Panc1 (cell line): ENCODE data around the gene BCL2L11. TPM values are rescaled to one million over a fixed set of nuclear protein-coding genes. Genes with fewer than 3 reads are reported as not detected.

Source experiments
- ATAC-seq: fragments of 200-7000 bp; cut with Tn5 transposase; 2 replicates; pipeline ENCODE4 v1.9.1; 2020; ENCODE audit warnings: mild to moderate bottlenecking, moderate library complexity
- BruUV-seq: library from RNA; stranded (reverse); fragments of 400-500 nt; replicated peaks from 2 replicates; lab custom pipeline; 2021; lab: Mats Ljungman, UMichigan
- CTCF ChIA-PET: fragments of 300-600 bp; sonication (Branson Sonifier 250); formaldehyde crosslinking; loops from one replicate; lab custom pipeline; 2022; ENCODE audit warnings: antibody characterized with exemption; lab: Charles Lee
- POLR2A ChIA-PET: fragments of 300-600 bp; sonication (Branson Sonifier 250); formaldehyde crosslinking; loops from one replicate; lab custom pipeline; 2022; ENCODE audit warnings: antibody characterized with exemption; lab: Charles Lee
- DNase-seq: peaks from one replicate; pipeline ENCODE4 v3.0.0-alpha.2; 2010; ENCODE audit warnings: low read depth, low spot score
- H3K27ac ChIP-seq: 2 replicates; pipeline ENCODE4 v1.5.1; 2011; ENCODE audit warnings: mild to moderate bottlenecking, low read length, inconsistent platforms
- H3K27me3 ChIP-seq: fragments of 200-500 bp; sonication (Bioruptor generic); 2 replicates; pipeline ENCODE4 v1.6.0; 2014; ENCODE audit warnings: low read length, inconsistent platforms; ENCODE audit not compliant: control insufficient read depth, insufficient read depth
- H3K36me3 ChIP-seq: fragments of 200-500 bp; sonication (Bioruptor generic); 2 replicates; pipeline ENCODE4 v1.5.1; 2014; ENCODE audit warnings: inconsistent platforms, mild to moderate bottlenecking, low read length, moderate library complexity; ENCODE audit not compliant: control insufficient read depth, insufficient read depth
- H3K4me1 ChIP-seq: 2 replicates; pipeline ENCODE4 v1.5.1; 2011; ENCODE audit warnings: inconsistent platforms, mild to moderate bottlenecking, low read length, moderate library complexity; ENCODE audit not compliant: control insufficient read depth, insufficient read depth
- H3K4me3 ChIP-seq, 2 experiments: 2 replicates each; pipeline ENCODE4 v1.5.1; 2011 to 2012; ENCODE audit warnings: low read depth in 2 of 2, low read length in 2 of 2, mild to moderate bottlenecking in 2 of 2, inconsistent platforms in 1 of 2, moderate library complexity in 1 of 2
- H3K9me3 ChIP-seq: fragments of 200-500 bp; sonication (Bioruptor generic); 2 replicates; pipeline ENCODE4 v1.5.1; 2014; ENCODE audit warnings: low read depth, mild to moderate bottlenecking, inconsistent platforms, low read length, moderate library complexity; ENCODE audit not compliant: control insufficient read depth, insufficient read depth
- POLR2AphosphoS5 ChIP-seq: IDR thresholded peaks from 2 replicates; pipeline ENCODE4 v1.6.1; 2012; ENCODE audit warnings: mild to moderate bottlenecking, low read depth, low read length, moderate library complexity
- SIN3A ChIP-seq: IDR thresholded peaks from 2 replicates; pipeline ENCODE4 v1.6.1; 2012; ENCODE audit warnings: low read depth, mild to moderate bottlenecking, low read length, moderate library complexity, borderline replicate concordance; ENCODE audit not compliant: insufficient read depth
- TCF7L2 ChIP-seq: IDR thresholded peaks from 2 replicates; pipeline ENCODE4 v1.6.1; 2011; ENCODE audit warnings: mild to moderate bottlenecking, low read depth, low read length, inconsistent platforms
- in situ Hi-C: cut with HindIII; loops from 2 replicates; pipeline ENCODE4 v1.10.0; 2016; ENCODE audit warnings: low sequenced_read_pairs, low pct_unique_long_range_greater_than_20kb
- intact Hi-C: fragments of 100-400 bp; cut with micrococcal nuclease; formaldehyde crosslinking; loops from one replicate; pipeline ENCODE4 v1.10.0; 2022; ENCODE audit not compliant: unreplicated experiment
- total RNA-seq: library from RNA; stranded (reverse); gene quantifications from one replicate; pipeline ENCODE4 v1.2.1, GENCODE V29; 2021; ENCODE audit not compliant: unreplicated experiment
- TF ChIP-seq, protein P1 (sequence below), 2 experiments: IDR thresholded peaks; 2 replicates each; pipeline ENCODE4 v1.6.1; 2011 to 2012; ENCODE audit warnings: low read depth in 2 of 2, control low read depth in 1 of 2, low read length in 1 of 2, mild to moderate bottlenecking in 1 of 2, moderate library complexity in 1 of 2; ENCODE audit not compliant: insufficient read depth in 1 of 2
- TF ChIP-seq, protein P2 (sequence below): fragments of 450-650 bp; IDR thresholded peaks from 2 replicates; pipeline ENCODE4 v1.5.1; 2017; ENCODE audit warnings: mild to moderate bottlenecking

BCL2L11 gene
- total RNA-seq, 1 experiment from 2014 or later = 43.8 TPM

- in situ Hi-C loops = no loop called here
- TF ChIP-seq, protein P1, sequence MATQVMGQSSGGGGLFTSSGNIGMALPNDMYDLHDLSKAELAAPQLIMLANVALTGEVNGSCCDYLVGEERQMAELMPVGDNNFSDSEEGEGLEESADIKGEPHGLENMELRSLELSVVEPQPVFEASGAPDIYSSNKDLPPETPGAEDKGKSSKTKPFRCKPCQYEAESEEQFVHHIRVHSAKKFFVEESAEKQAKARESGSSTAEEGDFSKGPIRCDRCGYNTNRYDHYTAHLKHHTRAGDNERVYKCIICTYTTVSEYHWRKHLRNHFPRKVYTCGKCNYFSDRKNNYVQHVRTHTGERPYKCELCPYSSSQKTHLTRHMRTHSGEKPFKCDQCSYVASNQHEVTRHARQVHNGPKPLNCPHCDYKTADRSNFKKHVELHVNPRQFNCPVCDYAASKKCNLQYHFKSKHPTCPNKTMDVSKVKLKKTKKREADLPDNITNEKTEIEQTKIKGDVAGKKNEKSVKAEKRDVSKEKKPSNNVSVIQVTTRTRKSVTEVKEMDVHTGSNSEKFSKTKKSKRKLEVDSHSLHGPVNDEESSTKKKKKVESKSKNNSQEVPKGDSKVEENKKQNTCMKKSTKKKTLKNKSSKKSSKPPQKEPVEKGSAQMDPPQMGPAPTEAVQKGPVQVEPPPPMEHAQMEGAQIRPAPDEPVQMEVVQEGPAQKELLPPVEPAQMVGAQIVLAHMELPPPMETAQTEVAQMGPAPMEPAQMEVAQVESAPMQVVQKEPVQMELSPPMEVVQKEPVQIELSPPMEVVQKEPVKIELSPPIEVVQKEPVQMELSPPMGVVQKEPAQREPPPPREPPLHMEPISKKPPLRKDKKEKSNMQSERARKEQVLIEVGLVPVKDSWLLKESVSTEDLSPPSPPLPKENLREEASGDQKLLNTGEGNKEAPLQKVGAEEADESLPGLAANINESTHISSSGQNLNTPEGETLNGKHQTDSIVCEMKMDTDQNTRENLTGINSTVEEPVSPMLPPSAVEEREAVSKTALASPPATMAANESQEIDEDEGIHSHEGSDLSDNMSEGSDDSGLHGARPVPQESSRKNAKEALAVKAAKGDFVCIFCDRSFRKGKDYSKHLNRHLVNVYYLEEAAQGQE (IDR thresholded peaks at IDR 0.05; ENCODE audit: insufficient read depth in 1 of 2, low read depth in 2 of 2, low read length in 1 of 2) = no peak
- TF ChIP-seq POLR2AphosphoS5 = no peak
- no peak for TF ChIP-seq SIN3A
- TF ChIP-seq, protein P2, sequence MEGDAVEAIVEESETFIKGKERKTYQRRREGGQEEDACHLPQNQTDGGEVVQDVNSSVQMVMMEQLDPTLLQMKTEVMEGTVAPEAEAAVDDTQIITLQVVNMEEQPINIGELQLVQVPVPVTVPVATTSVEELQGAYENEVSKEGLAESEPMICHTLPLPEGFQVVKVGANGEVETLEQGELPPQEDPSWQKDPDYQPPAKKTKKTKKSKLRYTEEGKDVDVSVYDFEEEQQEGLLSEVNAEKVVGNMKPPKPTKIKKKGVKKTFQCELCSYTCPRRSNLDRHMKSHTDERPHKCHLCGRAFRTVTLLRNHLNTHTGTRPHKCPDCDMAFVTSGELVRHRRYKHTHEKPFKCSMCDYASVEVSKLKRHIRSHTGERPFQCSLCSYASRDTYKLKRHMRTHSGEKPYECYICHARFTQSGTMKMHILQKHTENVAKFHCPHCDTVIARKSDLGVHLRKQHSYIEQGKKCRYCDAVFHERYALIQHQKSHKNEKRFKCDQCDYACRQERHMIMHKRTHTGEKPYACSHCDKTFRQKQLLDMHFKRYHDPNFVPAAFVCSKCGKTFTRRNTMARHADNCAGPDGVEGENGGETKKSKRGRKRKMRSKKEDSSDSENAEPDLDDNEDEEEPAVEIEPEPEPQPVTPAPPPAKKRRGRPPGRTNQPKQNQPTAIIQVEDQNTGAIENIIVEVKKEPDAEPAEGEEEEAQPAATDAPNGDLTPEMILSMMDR = no peak
- no peak for TF ChIP-seq TCF7L2
- no TSS peak for BruUV-seq
Measured at GRCh38 chr2:111102216-111102615, 18.5 kb upstream of the BCL2L11 start.

GRCh38 chr2:111105926-111106325, 14.8 kb upstream of the BCL2L11 start:
- no peaks in the 10 kb centered on the region for H3K36me3 ChIP-seq
- CTCF ChIA-PET = no interaction called here
- H3K4me3 ChIP-seq = no peak overlapping the region
- no peaks in the 10 kb centered on the region for H3K9me3 ChIP-seq
- TF ChIP-seq SIN3A (no peak), TCF7L2 (no peak), POLR2AphosphoS5 (no peak)
- TF ChIP-seq, protein P1 (IDR thresholded peaks at IDR 0.05; ENCODE audit: insufficient read depth in 1 of 2, low read depth in 2 of 2, low read length in 1 of 2) = no peak
- TF ChIP-seq, protein P2 = no peak
- no peaks in the 10 kb centered on the region for H3K4me1 ChIP-seq
- H3K27ac ChIP-seq = no peak overlapping the region
- H3K27me3 ChIP-seq = no peaks in the 10 kb centered on the region
- ATAC-seq = no peak
- no peak for DNase-seq
- in situ Hi-C loops (no loop called here), intact Hi-C loops (no loop called here)
- no TSS peak for BruUV-seq
- POLR2A ChIA-PET = no interaction called here

More at GRCh38 chr2:111102216-111102615, 18.5 kb upstream of the BCL2L11 start:
- DNase-seq = no peak
- H3K4me1 ChIP-seq = no peaks in the 10 kb centered on the region
- H3K27me3 ChIP-seq = no peaks in the 10 kb centered on the region
- ChIA-PET POLR2A (no interaction called here), CTCF (no interaction called here)
- no peak for ATAC-seq
- no peaks in the 10 kb centered on the region for H3K36me3 ChIP-seq
- H3K9me3 ChIP-seq = no peaks in the 10 kb centered on the region
- no peak overlapping the region for H3K27ac ChIP-seq
- no peak overlapping the region for H3K4me3 ChIP-seq
- intact Hi-C loops = no loop called here
